Epithelial cell of proximal tubule (primary cell): ENCODE data around the gene KLF5. TPM values are rescaled to one million over a fixed set of nuclear protein-coding genes. Genes with fewer than 3 reads are reported as not detected.
A peak's percentile ranks its signal among the peaks of the same experiment; 100 is the strongest.

Source experiments
- DNase-seq: peaks from one replicate; pipeline ENCODE4 v3.0.0-alpha.2; 2011; ENCODE audit warnings: low read depth
- H3K4me3 ChIP-seq: 2 replicates; pipeline ENCODE4 v1.5.1; 2011; ENCODE audit warnings: low read depth, mild to moderate bottlenecking, low read length
- total RNA-seq: library from RNA; depleted of rRNA; stranded (reverse); fragments of >200 nt; gene quantifications from 2 replicates; pipeline ENCODE4 v1.2.3, GENCODE V29; 2015
- TF ChIP-seq, protein P1 (sequence below): conservative IDR thresholded peaks from 2 replicates; pipeline ENCODE4 v1.5.1; 2012; ENCODE audit warnings: low read depth, mild to moderate bottlenecking, low read length

Gene KLF5
- total RNA-seq, 1 donor from 2014 or later: 26.6 TPM

GRCh38 chr13:73058432-73058735, 421 bp upstream of the KLF5 start:
- TF ChIP-seq, protein P1, sequence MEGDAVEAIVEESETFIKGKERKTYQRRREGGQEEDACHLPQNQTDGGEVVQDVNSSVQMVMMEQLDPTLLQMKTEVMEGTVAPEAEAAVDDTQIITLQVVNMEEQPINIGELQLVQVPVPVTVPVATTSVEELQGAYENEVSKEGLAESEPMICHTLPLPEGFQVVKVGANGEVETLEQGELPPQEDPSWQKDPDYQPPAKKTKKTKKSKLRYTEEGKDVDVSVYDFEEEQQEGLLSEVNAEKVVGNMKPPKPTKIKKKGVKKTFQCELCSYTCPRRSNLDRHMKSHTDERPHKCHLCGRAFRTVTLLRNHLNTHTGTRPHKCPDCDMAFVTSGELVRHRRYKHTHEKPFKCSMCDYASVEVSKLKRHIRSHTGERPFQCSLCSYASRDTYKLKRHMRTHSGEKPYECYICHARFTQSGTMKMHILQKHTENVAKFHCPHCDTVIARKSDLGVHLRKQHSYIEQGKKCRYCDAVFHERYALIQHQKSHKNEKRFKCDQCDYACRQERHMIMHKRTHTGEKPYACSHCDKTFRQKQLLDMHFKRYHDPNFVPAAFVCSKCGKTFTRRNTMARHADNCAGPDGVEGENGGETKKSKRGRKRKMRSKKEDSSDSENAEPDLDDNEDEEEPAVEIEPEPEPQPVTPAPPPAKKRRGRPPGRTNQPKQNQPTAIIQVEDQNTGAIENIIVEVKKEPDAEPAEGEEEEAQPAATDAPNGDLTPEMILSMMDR: no peak
- peak; percentile 69 for DNase-seq
- H3K4me3 ChIP-seq: peak overlapping the region; percentile 82

DNA sequence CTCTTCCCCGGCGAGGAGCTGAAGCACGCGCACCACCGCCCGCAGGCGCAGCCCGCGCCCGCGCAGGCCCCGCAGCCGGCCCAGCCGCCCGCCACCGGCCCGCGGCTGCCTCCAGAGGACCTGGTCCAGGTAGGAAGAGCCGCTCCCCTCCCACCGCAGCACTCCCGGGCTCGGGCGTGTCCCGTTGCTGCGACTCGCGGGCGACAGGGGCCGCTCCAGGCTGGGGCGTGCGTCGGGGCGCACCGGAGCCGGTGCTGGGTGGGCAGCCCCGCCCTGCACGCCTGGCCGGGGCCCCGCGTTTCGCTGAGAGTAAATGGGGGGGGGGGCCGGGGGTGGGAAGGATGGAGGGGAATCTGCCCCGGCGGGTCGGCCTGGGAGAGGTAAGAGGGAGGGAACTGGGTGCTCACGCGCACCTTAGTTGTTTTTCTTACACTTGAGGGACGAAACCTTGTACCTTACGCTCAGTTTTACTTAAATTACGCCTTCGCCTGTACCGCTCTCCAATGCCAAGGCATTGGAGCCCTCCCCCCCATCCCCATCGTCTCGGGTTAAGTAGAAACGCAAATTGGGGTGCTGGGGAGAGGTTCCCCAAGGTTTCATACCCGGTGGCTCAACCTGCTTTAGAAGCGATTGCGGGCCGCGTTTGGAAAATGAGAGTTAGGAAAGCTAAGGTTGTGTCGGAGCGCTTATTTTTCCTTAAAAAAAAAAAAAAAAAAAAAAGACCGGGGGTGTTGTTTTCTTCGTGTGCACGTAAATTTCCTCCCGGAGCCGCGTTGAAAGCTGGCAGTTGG, 850 bp downstream of the KLF5 start:
- no peak for DNase-seq
- H3K4me3 ChIP-seq: peak overlapping the region; percentile 82
- TF ChIP-seq, protein P1: no peak

GRCh38 chr13:73060251-73061160, 1.7 kb downstream of the KLF5 start:
- no peak for DNase-seq
- TF ChIP-seq, protein P1: no peak

DNA sequence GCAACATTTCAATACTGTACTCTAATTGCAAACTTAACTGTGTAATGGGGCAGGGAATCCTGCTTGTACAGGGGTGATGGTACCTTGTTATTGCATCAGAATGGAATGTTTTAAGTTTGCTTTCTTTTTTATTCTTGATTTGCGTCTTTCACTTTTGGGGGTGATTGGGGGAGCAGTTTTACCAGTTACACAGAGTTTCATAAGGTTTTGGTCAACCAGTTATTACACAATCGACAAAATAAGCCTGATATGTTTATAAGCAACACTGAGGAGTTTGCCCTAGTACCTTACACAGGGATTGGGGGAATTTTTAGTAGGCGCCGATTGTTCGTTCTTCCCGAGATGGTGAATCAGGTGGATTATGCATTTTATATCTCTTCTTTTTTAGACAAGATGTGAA, 2.7 kb downstream of the KLF5 start:
- TF ChIP-seq, protein P1: no peak
- peak overlapping the region; percentile 82 for H3K4me3 ChIP-seq
- DNase-seq: no peak

More at GRCh38 chr13:73060251-73061160, 1.7 kb downstream of the KLF5 start:
- H3K4me3 ChIP-seq: peak overlapping the region; percentile 82

DNA sequence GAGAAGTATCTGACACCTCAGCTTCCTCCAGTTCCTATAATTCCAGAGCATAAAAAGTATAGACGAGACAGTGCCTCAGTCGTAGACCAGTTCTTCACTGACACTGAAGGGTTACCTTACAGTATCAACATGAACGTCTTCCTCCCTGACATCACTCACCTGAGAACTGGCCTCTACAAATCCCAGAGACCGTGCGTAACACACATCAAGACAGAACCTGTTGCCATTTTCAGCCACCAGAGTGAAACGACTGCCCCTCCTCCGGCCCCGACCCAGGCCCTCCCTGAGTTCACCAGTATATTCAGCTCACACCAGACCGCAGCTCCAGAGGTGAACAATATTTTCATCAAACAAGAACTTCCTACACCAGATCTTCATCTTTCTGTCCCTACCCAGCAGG, 3.1 kb downstream of the KLF5 start:
- peak overlapping the region; percentile 82 for H3K4me3 ChIP-seq
- TF ChIP-seq, protein P1: no peak
- no peak for DNase-seq

GRCh38 chr13:73062468-73062867, 3.7 kb downstream of the KLF5 start:
- TF ChIP-seq, protein P1: no peak
- H3K4me3 ChIP-seq: peak overlapping the region; percentile 82
- no peak for DNase-seq
